Motor neuron (in vitro differentiated cells): ENCODE results near the gene ALDH18A1. TPM values are rescaled to one million over a fixed set of nuclear protein-coding genes. Genes with fewer than 3 reads are reported as not detected.

Source experiments
- ATAC-seq, 8 experiments: fragments of 200-7000 bp; cut with Tn5 transposase; replicated peaks in 6 of 8; 2 replicates each; pipeline ENCODE4 v1.8.0; 2021; ENCODE audit warnings: mild to moderate bottlenecking in 8 of 8, moderate library complexity in 8 of 8
- H3K27ac ChIP-seq, 2 donors: fragments of 250-450 bp; sonication (Bioruptor Pico); 2 replicates each; pipeline ENCODE4 v1.9.0; 2021; ENCODE audit warnings: antibody characterized with exemption in 2 of 2, mild to moderate bottlenecking in 2 of 2, moderate library complexity in 1 of 2
- H3K4me1 ChIP-seq, 2 donors: fragments of 250-450 bp; sonication (Bioruptor Pico); replicated peaks in 1 of 2; 2 replicates each; pipeline ENCODE4 v1.6.1; 2021; ENCODE audit warnings: antibody characterized with exemption in 2 of 2, mild to moderate bottlenecking in 2 of 2, moderate library complexity in 1 of 2
- H3K4me3 ChIP-seq, 5 donors: fragments of 250-450 bp; sonication (Bioruptor Pico); 2 replicates each; pipeline ENCODE4 v1.9.0; 2021; ENCODE audit warnings: antibody characterized with exemption in 5 of 5, mild to moderate bottlenecking in 5 of 5, moderate library complexity in 4 of 5
- WGBS, 10 experiments: fragments of 450-650 bp; shearing (Covaris generic); methylation state at CpG; one replicate each; pipeline ENCODE4 v1.0.0; 2022; 5-methylcytosine and 5-hydroxymethylcytosine counted together
- in situ Hi-C, 9 experiments: fragments of 400-800 bp; cut with MboI; loops; one replicate each; pipeline ENCODE4 v1.15.0; 2021; ENCODE audit warnings: low sequenced_read_pairs in 9 of 9, low pct_unique_long_range_greater_than_20kb in 2 of 9; ENCODE audit not compliant: unreplicated experiment in 9 of 9
- total RNA-seq, 8 experiments: library from RNA; unstranded; fragments of 300-600 nt; gene quantifications; 2 replicates each; pipeline versions ENCODE4 v1.2.3 to v1.2.4, GENCODE V29; 2022

The ALDH18A1 gene
- 10 to 100 TPM; 45.0 to 84.0 (median 65.6) TPM for total RNA-seq

DNA sequence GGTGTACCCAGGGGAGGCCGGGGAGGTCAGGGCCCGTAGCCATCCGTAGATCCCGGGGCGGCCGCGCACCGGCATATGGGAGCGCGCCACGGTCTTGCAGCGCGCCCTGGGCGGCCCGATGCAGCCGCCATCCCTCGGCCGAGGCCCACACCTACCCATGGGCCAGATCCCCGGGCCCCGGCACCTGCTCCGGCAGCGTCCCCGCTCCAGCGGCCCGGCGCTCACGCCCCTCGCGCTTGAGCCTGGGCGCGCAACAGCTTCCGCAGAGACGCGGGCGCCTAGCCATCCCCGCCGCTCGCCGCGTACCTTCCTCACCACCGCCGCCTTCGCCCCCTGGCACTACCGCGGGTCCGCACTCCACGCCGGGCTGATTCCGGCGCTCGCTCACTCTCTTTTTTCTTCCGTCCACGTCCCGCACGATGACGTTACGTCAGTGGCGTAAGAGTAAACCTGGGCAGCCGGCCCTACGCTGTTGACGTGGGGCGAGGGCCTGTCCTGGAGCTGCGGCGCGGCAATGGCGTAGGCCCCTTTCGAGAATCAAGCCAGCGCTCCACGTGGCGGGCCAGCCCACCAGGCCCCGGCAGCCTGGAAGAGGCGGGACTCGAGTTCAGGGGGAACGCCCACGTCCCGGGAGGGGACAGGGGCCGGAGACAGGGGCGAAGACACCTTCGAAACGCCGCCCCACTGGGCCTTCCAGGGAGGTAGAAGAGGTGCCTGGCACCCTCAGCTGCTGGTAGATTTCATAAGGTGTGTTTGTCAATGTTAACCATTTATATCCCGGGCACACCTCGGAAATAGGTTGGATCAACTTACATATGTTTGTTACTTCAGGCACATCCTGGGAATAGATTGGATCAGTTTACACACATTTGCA lies at the start of gene ALDH18A1:
Gene ALDH18A1, minus strand, starts transcription at position 421 of the 874 bp plus-strand sequence. CDS start 3,334 bp downstream, outside the sequence.
- ATAC-seq: peak; percentile 89 to 96 (median 93)
- WGBS, 10 experiments: 0 to 10% (median 2%) methylated on average over 2 to 9 of the region's 83 CpGs; no CpG with 5 or more reads in 5 of the 10 experiments
- H3K4me1 ChIP-seq: peaks cover 3 to 9% of the 10 kb centered on the region in 2 donors
- peak within 1 kb of the TSS; percentile 59 to 87 (median 70) for H3K4me3 ChIP-seq
- in situ Hi-C loops: no loop called here
- H3K27ac ChIP-seq: peak within 1 kb of the TSS; percentile 85 to 87

DNA sequence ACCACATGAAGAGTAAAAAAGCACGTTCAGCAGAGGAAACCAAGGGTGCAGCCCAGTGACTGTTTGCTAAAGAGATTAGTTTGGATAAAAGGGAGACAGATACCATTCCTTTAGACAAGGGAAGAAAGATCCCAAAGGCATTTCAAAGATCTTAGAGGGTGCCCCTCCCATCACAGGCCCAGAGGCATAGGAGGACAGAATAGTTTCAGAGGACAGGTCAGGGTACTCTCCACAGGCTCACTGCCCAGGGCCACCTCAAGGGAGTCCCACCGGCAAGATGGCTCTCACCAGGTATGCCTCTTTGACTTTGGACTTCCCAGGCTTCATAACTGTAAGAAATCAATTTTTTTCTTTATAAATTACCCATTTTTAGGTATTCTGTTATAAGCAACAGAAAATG lies 41.9 kb upstream of the ALDH18A1 start:
- Histone ChIP-seq H3K27ac (no peak overlapping the region), H3K4me3 (no peak overlapping the region), H3K4me1 (no peaks in the 10 kb centered on the region)
- no peak for ATAC-seq
- in situ Hi-C loops: loop anchor here in 1 of 9 experiments (10.0 to 25.0 kb wide), 2 partner anchors 146 to 264 kb away; no protein-coding TSS in a partner anchor
- 0 to 50% (median 37%) methylated on average over 1 to 2 of the region's 2 CpGs; no CpG with 5 or more reads in 2 of the 10 experiments for WGBS, 10 experiments

GRCh38 chr10:95697429-95697828 lies 40.9 kb upstream of the ALDH18A1 start:
- WGBS, 10 experiments: 20 to 100% (median 90%) methylated on average over 1 to 2 of the region's 3 CpGs; no CpG with 5 or more reads in 4 of the 10 experiments
- ATAC-seq: no peak
- H3K4me3 ChIP-seq: no peak overlapping the region
- in situ Hi-C loops: loop anchor here in 1 of 9 experiments (10.0 to 25.0 kb wide), 2 partner anchors 147 to 265 kb away; no protein-coding TSS in a partner anchor
- H3K27ac ChIP-seq: no peak overlapping the region
- H3K4me1 ChIP-seq: peaks cover 5% of the 10 kb centered on the region in 2 donors

DNA sequence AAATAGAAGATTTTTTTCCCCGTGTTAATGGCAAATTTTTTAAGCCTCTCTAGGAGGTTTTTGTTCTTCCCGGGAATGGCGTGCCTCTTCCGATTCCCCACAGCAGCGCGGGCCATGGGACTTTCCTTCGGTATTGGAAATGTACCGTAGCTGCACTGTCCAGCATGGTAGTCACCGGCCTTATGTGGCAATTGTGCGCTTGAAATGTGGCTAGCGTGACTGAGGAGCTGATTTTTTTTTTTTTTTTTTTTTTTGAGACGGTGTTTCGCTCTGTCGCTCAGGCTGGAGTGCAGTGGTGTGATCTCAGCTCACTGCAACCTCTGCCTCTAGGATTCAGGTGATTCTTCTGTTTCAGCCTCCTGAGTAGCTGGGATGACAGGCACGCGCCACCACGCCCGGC lies 38.2 kb upstream of the ALDH18A1 start:
- 45 to 100% (median 95%) methylated on average over 4 to 15 of the region's 18 CpGs; no CpG with 5 or more reads in 1 of the 10 experiments for WGBS, 10 experiments
- Histone ChIP-seq H3K27ac (no peak overlapping the region), H3K4me3 (no peak overlapping the region), H3K4me1 (peaks cover 8 to 13% of the 10 kb centered on the region in 2 donors)
- no peak for ATAC-seq
- in situ Hi-C loops: loop anchor here in 1 of 9 experiments (10.0 to 25.0 kb wide), 2 partner anchors 150 to 268 kb away; no protein-coding TSS in a partner anchor

- 0 to 3% (median 0%) methylated on average over 3 to 26 of the region's 53 CpGs for WGBS, 10 experiments
- H3K4me3 ChIP-seq: peak within 1 kb of the TSS; percentile 71 to 91 (median 73)
- H3K27ac ChIP-seq: peak within 1 kb of the TSS; percentile 28 to 64
- ATAC-seq: peak; percentile 98 to 100 (median 99)
- peaks cover 8 to 13% of the 10 kb centered on the region in 2 donors for H3K4me1 ChIP-seq
- in situ Hi-C loops: loop anchor here in 1 of 9 experiments (10.0 to 25.0 kb wide), 2 partner anchors 151 to 268 kb away; no protein-coding TSS in a partner anchor
These were observed 37.4 kb upstream of the ALDH18A1 start, which contains the start of gene TCTN3 for GRCh38 chr10:95693668-95694534. Gene TCTN3, minus strand, starts transcription at chr10:95693927. Its CDS starts 28 bp downstream, at chr10:95693899.

DNA sequence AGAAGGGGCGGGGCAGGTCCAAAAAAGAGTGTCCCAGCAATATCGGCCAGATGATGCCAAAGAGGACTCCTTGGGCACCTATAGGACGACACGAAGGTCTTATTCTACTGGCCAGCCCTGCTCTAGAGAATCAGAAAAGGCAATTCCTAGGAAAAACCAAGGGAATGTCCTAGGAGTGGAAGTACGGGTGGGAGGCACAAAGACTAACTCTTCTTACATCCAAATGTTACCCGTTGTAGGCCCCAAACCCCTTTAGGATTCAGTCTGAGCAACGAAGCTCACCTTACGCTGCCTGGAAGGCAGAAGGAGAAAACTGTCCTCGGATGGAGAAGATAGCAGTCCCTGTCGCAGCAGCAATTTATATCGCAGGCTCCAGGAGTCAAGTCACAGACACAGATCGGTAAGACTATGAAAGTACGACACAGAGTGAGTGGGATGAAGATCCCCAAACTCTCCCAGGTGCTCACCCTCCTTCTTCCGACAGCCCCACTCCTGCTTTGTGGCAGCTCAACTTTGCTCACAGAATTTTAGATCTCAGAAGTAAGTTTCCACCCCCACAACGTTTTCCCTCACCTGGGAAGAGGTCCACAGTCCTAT lies 36.7 kb upstream of the ALDH18A1 start:
- H3K4me3 ChIP-seq: peak overlapping the region; percentile 71 to 91 (median 73)
- ATAC-seq: peak in 3 of 8 experiments; percentile 3 to 8 (median 6)
- H3K27ac ChIP-seq: peak overlapping the region; percentile 28 to 64
- in situ Hi-C loops: loop anchor here in 1 of 9 experiments (10.0 to 25.0 kb wide), 2 partner anchors 152 to 269 kb away; no protein-coding TSS in a partner anchor
- WGBS, 10 experiments: 0 to 17% (median 3%) methylated on average over 1 to 12 of the region's 15 CpGs; no CpG with 5 or more reads in 2 of the 10 experiments
- peaks cover 8 to 13% of the 10 kb centered on the region in 2 donors for H3K4me1 ChIP-seq

- in situ Hi-C loops: loop anchor here in 1 of 9 experiments (10.0 to 25.0 kb wide), 2 partner anchors 154 to 271 kb away; no protein-coding TSS in a partner anchor
- 90 to 100% (median 100%) methylated on average over 1 to 2 of the region's 2 CpGs; no CpG with 5 or more reads in 6 of the 10 experiments for WGBS, 10 experiments
- Histone ChIP-seq H3K27ac (no peak overlapping the region), H3K4me3 (no peak overlapping the region), H3K4me1 (peaks cover 8 to 13% of the 10 kb centered on the region in 2 donors)
- no peak for ATAC-seq
These were observed 34.8 kb upstream of the ALDH18A1 start for GRCh38 chr10:95691281-95691680.

DNA sequence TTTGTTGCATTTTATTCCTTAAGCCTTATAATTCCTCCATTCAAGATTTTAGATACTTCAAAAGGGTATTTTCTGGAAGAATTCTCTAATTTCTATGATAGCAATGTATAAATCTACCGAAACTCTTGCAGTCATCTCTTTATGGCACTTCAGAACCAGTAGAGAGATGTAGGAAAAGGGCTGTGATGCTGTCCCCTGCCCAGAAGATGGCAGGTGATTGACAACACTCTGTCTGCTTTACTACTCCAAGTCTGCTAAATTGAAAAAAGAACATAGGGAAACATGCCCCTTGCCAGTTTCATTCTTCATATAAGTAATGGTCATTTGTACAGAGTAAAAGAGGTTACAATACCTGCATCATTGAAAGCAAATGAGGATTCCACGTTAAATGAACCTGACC lies 32.1 kb upstream of the ALDH18A1 start:
- no peak for ATAC-seq
- in situ Hi-C loops: loop anchor here in 1 of 9 experiments (25.0 kb wide), 1 partner anchor 274 kb away; no protein-coding TSS in a partner anchor
- H3K4me1 ChIP-seq: peaks cover 8 to 13% of the 10 kb centered on the region in 2 donors
- no peak overlapping the region for H3K27ac ChIP-seq
- 20 to 100% (median 77%) methylated on average over 1 to 2 of the region's 2 CpGs for WGBS, 10 experiments
- H3K4me3 ChIP-seq: no peak overlapping the region

- in situ Hi-C loops: loop anchor here in 1 of 9 experiments (25.0 kb wide), 1 partner anchor 278 kb away; no protein-coding TSS in a partner anchor
- Histone ChIP-seq H3K27ac (no peak overlapping the region), H3K4me3 (no peak overlapping the region), H3K4me1 (no peaks in the 10 kb centered on the region)
- no peak for ATAC-seq
These were observed 27.5 kb upstream of the ALDH18A1 start for GRCh38 chr10:95683966-95684365.

- Histone ChIP-seq H3K27ac (no peak overlapping the region), H3K4me3 (no peak overlapping the region), H3K4me1 (no peaks in the 10 kb centered on the region)
- in situ Hi-C loops: loop anchor here in 1 of 9 experiments (25.0 kb wide), 1 partner anchor 287 kb away; no protein-coding TSS in a partner anchor
- peak in 1 of 8 experiments; percentile 50 for ATAC-seq
- WGBS, 10 experiments: 29 to 100% (median 80%) methylated on average over 1 of the region's 1 CpG; no CpG with 5 or more reads in 1 of the 10 experiments
These were observed 19.0 kb upstream of the ALDH18A1 start for GRCh38 chr10:95675403-95676116.

DNA sequence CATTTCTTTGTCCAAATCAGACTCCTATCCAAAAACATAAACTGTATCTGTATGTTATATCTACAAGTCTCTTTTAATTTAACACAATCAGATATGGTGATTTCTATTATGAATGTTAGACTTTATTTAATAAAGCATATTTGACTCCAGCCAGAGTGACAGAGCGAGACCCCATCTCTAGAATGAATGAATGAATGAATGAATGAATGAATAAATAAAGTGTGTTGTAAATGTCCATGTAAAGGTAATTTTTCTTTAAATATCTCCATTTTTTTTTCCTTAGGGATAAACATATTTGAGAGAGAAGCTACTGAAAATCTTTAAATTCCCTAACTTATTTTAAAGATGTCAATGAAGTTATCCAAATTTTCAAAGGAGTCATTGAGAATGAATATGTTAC lies 18.1 kb upstream of the ALDH18A1 start:
- Histone ChIP-seq H3K27ac (no peak overlapping the region), H3K4me3 (no peak overlapping the region), H3K4me1 (no peaks in the 10 kb centered on the region)
- no peak for ATAC-seq
- in situ Hi-C loops: loop anchor here in 1 of 9 experiments (25.0 kb wide), 1 partner anchor 288 kb away; no protein-coding TSS in a partner anchor
- 86 to 100% (median 100%) methylated on average over 1 of the region's 1 CpG; no CpG with 5 or more reads in 3 of the 10 experiments for WGBS, 10 experiments
